Esophagus muscularis mucosa (tissue), 3 donors: ENCODE data around the gene C2orf78.

Experiments
- POLR2A ChIP-seq: fragments of 450-650 bp; IDR thresholded peaks from one replicate; pipeline ENCODE4 v1.6.1; 2017; ENCODE audit warnings: antibody characterized with exemption, moderate library complexity, mild to moderate bottlenecking, low read depth
- TF ChIP-seq, protein P1 (sequence below), 3 experiments: fragments of 200-600 bp in 2 of 3; fragments of 450-650 bp in 1 of 3; sonication (generic) in 2 of 3; IDR thresholded peaks; one replicate each; pipeline ENCODE4 v1.5.1; 2017 to 2019; ENCODE audit warnings: antibody characterized with exemption in 3 of 3, mild to moderate bottlenecking in 2 of 3, moderate library complexity in 1 of 3

DNA sequence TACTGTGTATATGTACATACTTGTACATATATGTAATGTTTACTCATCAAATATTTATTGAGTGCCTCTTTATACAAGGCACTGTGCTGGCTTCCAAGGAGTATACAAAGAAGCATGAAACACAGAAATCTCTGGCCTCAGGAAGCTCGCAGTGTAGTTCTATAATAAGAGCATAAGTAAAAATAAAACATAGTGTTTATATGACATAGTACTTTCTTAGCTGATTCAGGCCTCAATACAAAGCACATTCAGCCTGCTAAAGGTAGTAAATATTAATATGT, 58.7 kb downstream of the C2orf78 start:
- no peak for TF ChIP-seq POLR2A
- TF ChIP-seq, protein P1, sequence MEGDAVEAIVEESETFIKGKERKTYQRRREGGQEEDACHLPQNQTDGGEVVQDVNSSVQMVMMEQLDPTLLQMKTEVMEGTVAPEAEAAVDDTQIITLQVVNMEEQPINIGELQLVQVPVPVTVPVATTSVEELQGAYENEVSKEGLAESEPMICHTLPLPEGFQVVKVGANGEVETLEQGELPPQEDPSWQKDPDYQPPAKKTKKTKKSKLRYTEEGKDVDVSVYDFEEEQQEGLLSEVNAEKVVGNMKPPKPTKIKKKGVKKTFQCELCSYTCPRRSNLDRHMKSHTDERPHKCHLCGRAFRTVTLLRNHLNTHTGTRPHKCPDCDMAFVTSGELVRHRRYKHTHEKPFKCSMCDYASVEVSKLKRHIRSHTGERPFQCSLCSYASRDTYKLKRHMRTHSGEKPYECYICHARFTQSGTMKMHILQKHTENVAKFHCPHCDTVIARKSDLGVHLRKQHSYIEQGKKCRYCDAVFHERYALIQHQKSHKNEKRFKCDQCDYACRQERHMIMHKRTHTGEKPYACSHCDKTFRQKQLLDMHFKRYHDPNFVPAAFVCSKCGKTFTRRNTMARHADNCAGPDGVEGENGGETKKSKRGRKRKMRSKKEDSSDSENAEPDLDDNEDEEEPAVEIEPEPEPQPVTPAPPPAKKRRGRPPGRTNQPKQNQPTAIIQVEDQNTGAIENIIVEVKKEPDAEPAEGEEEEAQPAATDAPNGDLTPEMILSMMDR (IDR thresholded peaks at IDR 0.05) = no peak
